GM19043 (cell line): ENCODE results near the gene NXN.

ENCODE experiments used
- ATAC-seq: cut with Tn5 transposase; IDR thresholded peaks from one replicate; pipeline ENCODE4 v1.9.1; 2021; ENCODE audit warnings: low read depth; ENCODE audit not compliant: unreplicated experiment

Gene NXN

GRCh38 chr17:979539-980405 is at the start of gene NXN:
Gene NXN, minus strand, starts transcription at chr17:979776.
- no peak for ATAC-seq

- no peak for ATAC-seq
These were observed 47.5 kb upstream of the NXN start for GRCh38 chr17:1027044-1027443.

- no peak for ATAC-seq
These were observed 47.0 kb upstream of the NXN start for GRCh38 chr17:1026599-1026975.

GRCh38 chr17:1025733-1026598 is 46.4 kb upstream of the NXN start:
- no peak for ATAC-seq

- ATAC-seq = no peak
These were observed 44.5 kb upstream of the NXN start for GRCh38 chr17:1024076-1024475.

- no peak for ATAC-seq
These were observed 42.9 kb upstream of the NXN start for GRCh38 chr17:1022278-1023024.

- no peak for ATAC-seq
These were observed 41.6 kb upstream of the NXN start for GRCh38 chr17:1021147-1021546.

GRCh38 chr17:1019451-1019850 is 39.9 kb upstream of the NXN start:
- no peak for ATAC-seq

GRCh38 chr17:1018547-1018946 is 39.0 kb upstream of the NXN start:
- ATAC-seq = no peak

GRCh38 chr17:1013729-1014090 is 34.1 kb upstream of the NXN start:
- no peak for ATAC-seq

GRCh38 chr17:1012823-1013728 is 33.5 kb upstream of the NXN start:
- no peak for ATAC-seq

GRCh38 chr17:1011760-1012735 is 32.5 kb upstream of the NXN start:
- ATAC-seq = no peak

- ATAC-seq = no peak
These were observed 31.6 kb upstream of the NXN start for GRCh38 chr17:1011138-1011537.

GRCh38 chr17:1010586-1010985 is 31.0 kb upstream of the NXN start:
- no peak for ATAC-seq

- ATAC-seq = no peak
These were observed 30.5 kb upstream of the NXN start for GRCh38 chr17:1010086-1010450.

- no peak for ATAC-seq
These were observed 29.9 kb upstream of the NXN start for GRCh38 chr17:1009229-1010085.

GRCh38 chr17:1008008-1008761 is 28.6 kb upstream of the NXN start:
- no peak for ATAC-seq
